Activated T-cell treated with anti-CD3 and anti-CD28 coated beads for 24 hours (primary cell): Measurements from ENCODE around the gene HEYL.

ENCODE experiments used
- DNase-seq: peaks from one replicate; pipeline ENCODE4 v3.0.0-alpha.2; 2020; ENCODE audit warnings: low read depth

The HEYL gene

GRCh38 chr1:39639305-39640130 lies at the start of gene HEYL:
TSS of gene HEYL (minus strand) at chr1:39639643. CDS start at chr1:39639625, 18 bp downstream.
- DNase-seq, result peak; percentile 64

DNA sequence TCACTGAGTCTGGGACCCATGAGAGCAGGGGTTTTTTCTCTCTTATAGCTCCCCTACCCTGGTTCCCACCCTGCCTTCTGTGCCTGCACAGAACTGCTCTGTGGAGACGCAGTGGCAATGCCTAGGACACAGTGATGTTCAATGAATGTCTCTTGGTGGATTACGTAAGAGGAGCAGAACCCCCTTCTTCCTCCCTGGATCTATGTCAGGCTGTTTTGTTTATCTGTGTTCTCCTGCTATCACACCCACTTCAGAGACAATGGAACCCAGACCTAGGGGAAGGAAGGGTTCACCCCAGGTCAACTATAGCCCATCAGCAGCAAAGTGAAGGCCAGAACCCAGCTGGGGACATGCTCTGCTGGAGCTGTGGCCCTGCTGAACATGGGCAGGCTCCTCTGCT lies 49.8 kb upstream of the HEYL start:
- no peak for DNase-seq

DNA sequence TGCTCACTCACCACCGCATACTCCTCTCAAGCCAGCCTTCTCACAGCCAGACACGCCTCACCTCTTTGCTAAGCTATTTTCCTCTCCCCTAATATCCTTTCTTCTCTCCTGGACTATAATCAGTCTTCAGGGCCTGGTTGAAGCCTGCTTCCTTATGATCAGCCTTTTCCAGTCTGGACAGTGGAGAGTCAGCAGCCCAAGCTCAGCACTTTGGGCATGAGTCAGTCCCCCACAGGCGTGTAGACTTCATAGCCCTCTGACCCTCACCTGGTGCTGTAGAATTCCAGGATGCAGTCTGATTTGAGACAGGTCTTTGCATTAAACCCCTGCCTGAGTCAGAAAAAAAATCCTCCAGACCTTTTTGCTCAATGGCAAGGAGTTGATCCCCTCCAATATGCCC lies 49.3 kb upstream of the HEYL start:
- DNase-seq, result no peak

DNA sequence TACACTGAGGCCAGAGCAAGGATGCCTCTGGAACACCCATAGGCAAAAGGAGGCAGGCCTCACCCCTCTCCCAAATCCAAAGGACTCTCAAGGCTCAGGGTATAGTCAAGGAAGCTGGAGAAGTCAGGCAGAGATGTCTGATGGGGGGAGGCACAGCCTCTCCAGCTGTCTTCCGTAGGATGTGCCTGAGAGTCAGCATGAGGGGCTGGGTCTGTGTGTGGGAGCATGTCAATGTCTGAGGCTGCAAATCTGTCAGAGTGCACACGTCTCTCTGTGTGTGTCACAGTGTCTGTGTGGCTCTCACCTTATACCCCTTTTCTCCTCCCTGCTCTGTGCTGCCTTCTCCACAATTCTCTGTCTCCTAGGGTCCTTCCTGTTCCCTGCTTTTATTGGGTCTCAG lies 47.8 kb upstream of the HEYL start:
- no peak for DNase-seq

- DNase-seq, result no peak
These were observed 45.6 kb upstream of the HEYL start for GRCh38 chr1:39685071-39685470.

DNA sequence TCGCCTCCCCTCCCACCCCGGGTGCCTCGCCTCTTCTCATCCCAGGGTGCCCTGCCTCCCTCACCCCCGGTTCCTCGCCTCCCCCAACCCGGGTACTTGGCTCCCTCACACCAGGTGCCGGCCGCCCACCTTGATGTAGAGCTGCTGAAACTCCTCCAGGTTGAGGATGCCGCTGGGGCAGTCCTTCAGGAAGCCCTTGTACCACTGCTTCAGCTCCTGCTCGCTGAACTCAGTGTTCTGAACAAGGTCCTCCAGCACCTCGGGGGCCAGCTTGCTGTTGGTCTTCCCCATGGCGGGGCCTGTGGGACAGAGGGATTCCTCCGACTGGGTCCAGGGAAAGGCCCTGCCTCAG lies 44.8 kb upstream of the HEYL start:
- DNase-seq, result no peak

DNA sequence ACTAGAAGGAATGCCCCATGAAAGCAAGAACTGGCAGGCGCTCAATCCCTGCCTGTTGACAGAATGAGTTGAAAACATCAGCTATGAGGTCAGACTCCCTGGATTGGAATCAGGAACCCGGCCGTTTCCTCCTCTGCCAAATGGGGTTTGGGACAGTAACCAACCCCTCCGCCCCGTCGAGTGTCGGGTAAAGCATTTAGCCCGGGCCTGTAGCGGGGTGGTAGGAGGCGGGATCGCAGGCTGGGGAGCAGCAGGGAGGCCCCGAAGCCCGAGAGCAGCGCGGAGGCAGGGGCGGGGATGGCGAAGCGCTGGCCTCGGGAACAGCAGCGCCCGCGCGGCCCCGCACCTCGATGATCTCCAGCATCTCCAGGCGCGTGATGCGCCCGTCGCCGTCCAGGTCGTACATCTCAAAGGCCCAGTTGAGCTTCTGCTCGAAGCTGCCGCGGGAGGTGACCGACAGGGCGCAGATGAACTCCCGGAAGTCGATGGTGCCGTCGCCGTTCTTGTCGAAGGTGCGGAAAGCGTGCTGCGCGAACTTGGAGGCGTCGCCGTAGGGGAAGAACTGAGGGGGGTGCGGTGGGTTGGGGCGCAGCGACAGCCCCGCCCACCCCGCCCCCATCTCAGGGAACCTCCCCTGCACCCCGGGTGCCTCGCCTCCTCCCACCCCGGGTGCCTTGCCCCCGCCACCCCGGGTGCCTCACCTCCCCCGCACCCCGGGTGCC lies 44.3 kb upstream of the HEYL start:
- no peak for DNase-seq

DNA sequence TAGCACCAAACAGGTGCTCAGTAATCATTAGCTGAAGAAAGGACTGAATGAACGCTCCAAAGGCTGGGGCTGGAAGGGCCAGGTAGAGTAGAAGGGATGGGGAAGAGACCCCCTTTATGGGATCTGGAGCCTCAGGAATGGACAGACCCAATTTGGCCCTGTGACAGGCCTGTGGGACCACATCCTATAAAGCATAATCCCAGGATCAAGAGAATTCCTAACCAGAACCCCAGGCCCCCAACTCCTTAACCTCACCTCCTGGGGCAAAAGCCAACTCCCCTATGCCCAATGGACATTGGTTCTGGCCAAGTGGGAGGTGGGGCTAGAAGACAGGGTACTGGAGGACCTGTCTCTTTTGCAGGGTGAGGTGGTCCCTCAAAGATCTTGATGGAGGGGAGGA lies 42.6 kb upstream of the HEYL start:
- no peak for DNase-seq

DNA sequence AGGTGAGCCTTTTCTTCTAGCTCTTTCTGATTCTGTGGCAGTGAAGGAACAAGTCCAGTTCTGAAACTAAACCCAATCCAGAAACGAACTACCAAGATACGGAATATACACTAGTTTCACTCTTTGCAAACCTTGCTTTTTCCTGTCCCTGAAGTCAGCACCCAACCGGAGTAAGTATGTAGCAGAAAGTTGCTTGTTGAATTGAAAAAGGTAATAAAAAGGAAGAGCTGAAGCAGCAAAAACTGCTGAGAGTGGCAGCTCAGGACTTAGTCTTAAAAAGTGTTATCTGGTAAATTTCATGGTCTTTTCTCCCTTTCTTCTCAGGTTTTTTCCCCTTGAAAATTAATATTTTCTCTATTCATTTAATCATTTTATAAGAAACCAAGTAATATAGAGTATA lies 41.9 kb upstream of the HEYL start:
- DNase-seq, result no peak

DNA sequence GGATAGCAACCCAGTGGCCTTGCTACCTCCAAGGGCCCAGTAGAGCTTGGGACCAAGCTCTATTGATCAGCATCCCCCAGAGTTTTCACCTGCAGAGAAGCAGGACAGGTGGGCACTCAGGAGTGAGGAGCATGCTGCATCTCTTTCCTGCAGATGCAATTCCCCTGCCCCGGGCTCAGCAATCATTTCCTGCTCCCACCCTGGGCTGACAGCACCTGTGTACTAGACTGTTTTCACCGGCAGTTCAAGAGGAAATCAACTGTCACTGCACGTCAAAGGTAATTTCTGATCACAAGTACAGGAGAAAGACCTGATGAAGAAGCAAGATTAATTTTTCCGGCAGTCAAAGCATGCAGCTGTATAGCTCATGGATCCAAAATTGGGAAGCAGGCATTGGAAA lies 41.3 kb upstream of the HEYL start:
- DNase-seq, result no peak

DNA sequence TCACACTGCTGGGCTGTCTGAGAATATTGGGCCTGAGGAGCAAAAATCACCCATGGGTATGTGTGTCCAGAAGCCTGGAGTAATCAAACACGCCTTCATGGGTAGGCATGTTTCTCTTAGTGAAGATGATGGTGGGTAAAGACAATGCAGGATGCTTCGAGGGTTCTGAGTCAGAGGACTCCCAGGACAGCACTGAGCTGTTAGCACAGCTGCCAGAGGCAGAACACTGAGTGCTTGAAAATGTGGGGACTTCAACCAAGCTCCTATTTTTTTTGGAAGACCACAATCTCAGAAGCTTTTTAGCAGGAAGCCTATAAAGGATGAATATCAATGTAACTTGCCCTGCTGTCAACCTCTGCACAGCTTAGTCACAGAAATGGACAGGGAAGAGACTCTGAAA lies 40.4 kb upstream of the HEYL start:
- no peak for DNase-seq

DNA sequence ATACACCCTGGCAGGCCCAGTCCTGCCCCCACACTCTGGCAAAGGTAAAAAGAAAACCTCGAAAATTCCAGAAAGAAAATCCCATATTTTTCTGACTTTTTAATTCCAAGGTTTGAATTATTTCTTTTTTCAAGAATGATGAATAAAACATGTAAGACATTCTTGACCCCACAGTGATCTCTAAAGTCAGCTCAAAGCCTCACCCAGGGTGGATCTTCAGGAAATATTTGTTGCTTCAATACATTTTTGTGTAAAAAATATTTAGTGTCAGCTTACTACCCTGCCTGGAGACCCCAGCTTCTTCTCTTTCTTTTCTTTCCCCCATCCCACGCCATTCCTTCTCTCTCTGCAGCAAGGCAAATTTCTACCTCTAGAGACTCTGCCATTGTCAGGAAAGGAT lies 39.4 kb upstream of the HEYL start:
- DNase-seq, result no peak

GRCh38 chr1:39677645-39678044 lies 38.2 kb upstream of the HEYL start:
- DNase-seq, result no peak

- no peak for DNase-seq
These were observed 37.6 kb upstream of the HEYL start for GRCh38 chr1:39676948-39677548.

GRCh38 chr1:39675220-39675619 lies 35.8 kb upstream of the HEYL start:
- DNase-seq, result no peak

DNA sequence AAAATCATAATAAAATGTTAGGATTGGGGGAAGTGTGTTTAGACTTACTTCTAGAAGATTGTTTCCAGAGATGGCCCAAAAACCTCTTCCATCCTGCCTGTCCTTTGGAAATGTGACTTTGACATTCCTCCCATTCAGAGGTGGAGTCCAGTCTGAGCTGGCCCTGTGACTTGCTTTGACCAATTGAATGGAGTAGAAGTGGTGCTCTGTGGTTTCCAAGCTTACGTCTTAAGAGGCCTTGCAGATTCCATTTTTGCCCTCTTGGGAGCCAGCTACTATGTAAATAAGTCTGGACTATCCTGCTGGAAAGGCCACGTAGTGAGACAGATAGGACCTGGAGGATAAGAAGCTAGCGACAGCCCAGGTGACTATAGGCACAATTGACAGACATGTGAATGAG lies 33.8 kb upstream of the HEYL start:
- no peak for DNase-seq

GRCh38 chr1:39672551-39672947 lies 33.1 kb upstream of the HEYL start:
- DNase-seq, result no peak

DNA sequence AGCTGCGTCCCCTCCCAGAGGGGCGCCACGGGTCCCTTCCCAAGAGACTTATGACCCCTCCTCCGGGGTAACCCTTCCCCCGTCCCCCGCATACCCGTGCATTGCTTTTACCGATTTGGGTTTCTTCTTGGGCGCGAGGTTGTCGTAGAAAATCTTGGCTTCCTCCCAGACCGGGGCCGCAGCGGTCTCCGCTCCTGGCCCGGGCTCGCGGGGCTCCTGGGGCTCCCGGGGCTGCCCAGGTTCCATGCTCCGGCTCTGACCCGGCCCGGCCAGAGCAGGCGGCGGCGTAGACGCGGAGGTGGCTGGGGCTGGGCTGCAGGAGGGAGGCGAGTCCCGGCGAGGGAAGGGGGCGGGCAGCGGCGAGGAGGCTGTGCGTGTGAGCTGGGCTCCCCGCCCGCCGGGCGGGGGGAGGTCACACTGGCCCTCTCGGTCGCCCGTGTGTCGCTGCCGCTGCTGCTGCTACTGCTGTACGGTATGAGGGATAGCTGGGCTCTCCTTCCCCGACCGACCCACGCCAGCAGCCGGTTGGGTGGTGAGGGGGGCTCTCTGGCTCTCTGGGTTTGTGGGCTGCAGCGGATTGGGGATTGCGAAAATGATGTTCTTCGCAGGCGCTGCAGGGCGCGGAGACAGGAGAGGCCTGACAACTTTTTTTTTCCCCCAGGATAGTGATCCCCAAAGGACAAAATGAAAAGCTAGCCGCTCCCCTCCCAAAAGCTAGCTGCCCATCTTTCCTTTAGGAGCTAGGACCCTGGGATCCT lies 32.5 kb upstream of the HEYL start, which contains the start of gene NT5C1A:
TSS of gene NT5C1A (minus strand) at position 315 of the 758 bp plus-strand sequence. CDS start at position 246, 69 bp downstream.
- no peak for DNase-seq

DNA sequence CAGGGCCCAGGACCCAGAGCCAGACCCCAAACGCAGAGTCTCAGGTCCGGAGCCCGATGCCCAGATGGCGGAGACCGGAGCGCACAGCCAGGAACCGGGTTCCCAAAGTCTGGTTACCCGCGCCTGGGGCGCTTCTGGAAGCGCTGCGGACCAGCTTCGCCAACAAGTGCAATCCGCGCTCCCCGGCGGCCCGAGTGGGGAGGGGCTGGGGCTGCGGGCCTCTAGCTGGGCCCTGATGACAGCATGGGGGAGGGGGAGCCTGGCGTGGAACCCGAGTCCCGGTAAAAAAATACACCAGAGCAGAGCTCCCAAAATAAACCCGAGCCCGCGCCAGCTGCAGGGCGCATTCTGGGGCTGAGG lies 32.0 kb upstream of the HEYL start:
- no peak for DNase-seq

GRCh38 chr1:39670689-39671088 lies 31.2 kb upstream of the HEYL start:
- DNase-seq, result no peak

DNA sequence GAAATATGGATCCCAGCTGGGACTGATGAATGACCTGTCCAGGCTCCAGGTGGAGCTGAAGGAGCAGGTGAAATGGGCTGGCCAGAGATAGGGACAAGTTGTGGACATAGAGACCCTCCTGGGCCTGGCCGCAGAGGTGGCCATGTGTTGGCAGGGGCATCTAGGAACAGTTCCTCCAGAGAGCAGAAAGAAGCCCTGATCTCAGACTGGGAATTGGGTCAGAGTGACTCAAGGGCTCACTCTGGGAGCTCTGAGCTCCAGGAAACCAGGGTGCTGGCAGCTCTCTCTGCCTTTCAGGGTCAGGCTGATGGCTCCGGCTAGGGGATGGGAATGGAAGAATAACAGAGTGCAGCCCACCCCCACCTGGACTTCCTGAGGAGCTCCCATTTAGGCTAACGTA lies 29.5 kb upstream of the HEYL start:
- no peak for DNase-seq

- DNase-seq, result no peak
These were observed 28.7 kb upstream of the HEYL start for GRCh38 chr1:39668111-39668510.

GRCh38 chr1:39666772-39667171 lies 27.3 kb upstream of the HEYL start:
- DNase-seq, result peak; percentile 41
